AG10803 (cell line): ENCODE measurements around the gene UTP4.

Experiments used
- DNase-seq: peaks from one replicate; pipeline ENCODE4 v3.0.0; 2010; ENCODE audit warnings: low read depth
- H3K4me3 ChIP-seq: 2 replicates; pipeline ENCODE4 v1.5.1; 2011; ENCODE audit warnings: mild to moderate bottlenecking, low read length, control low read depth
- CTCF ChIP-seq: conservative IDR thresholded peaks from 2 replicates; pipeline ENCODE4 v1.5.1; 2011; ENCODE audit warnings: mild to moderate bottlenecking, low read length, control low read depth, inconsistent platforms

The UTP4 gene

GRCh38 chr16:69166221-69166833 lies 33.9 kb downstream of the UTP4 start:
- DNase-seq, result no peak
- no peak overlapping the region for H3K4me3 ChIP-seq
- TF ChIP-seq CTCF, result no peak

GRCh38 chr16:69166946-69167930 lies 34.8 kb downstream of the UTP4 start:
- no peak for TF ChIP-seq CTCF
- DNase-seq, result no peak
- no peak overlapping the region for H3K4me3 ChIP-seq

DNA sequence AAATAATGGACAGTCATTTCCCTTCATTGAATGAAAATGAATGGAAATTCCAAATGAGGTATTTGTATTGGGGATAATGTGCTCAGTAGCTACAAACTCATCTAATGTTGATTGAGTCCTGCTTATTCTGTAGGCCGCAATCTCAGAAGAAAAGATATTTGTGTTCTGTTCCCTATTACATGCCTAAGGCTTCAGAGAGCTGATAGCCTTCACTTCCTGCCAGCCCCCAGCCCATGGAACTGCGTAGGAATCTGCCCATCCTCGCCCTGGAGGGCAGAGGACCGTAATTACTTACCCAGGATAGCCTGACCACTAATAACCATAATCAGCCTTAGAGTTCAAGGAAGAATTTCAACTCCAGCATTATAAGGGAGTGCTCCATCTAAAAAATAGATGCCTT lies 36.6 kb downstream of the UTP4 start:
- TF ChIP-seq CTCF, result no peak
- DNase-seq, result no peak
- no peak overlapping the region for H3K4me3 ChIP-seq

DNA sequence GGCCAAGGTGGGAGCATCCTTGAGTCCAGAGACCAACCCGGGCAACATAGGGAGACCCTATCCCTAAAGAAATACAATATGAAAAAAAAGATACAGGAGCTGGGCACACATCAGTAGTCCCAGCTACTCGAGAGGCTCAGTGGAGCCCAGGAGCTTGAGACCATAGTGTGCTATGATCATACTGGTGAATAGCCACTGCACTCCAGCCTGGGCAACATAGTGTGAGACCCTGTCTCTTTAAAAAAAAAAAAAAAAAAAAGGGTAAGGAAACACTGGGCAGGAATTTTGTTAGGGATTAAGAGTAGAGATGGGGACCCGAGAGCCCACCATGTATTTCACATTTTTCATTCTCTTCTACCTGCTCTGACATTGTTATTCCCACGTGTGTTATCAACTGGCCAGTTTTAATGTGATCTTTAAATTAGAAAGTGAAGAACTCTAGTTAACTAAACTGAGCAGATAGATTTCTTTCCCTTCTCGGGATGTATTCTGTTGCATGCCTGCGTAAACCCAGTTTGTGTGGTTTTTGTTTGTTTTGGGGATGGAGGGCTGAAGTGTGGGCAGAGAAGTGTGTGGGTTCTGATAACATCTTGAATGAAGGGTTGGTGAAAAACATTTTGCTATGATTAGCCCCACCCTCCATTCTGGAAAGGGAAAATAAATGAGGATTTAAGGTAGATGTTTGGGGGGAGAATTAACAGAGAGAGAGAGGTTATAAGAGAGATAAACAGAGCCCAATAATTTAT lies 37.3 kb downstream of the UTP4 start:
- no peak overlapping the region for H3K4me3 ChIP-seq
- DNase-seq, result no peak
- TF ChIP-seq CTCF, result no peak

- TF ChIP-seq CTCF, result no peak
- DNase-seq, result peak; percentile 88
Measured at GRCh38 chr16:69171325-69172084, 39.1 kb downstream of the UTP4 start.

DNA sequence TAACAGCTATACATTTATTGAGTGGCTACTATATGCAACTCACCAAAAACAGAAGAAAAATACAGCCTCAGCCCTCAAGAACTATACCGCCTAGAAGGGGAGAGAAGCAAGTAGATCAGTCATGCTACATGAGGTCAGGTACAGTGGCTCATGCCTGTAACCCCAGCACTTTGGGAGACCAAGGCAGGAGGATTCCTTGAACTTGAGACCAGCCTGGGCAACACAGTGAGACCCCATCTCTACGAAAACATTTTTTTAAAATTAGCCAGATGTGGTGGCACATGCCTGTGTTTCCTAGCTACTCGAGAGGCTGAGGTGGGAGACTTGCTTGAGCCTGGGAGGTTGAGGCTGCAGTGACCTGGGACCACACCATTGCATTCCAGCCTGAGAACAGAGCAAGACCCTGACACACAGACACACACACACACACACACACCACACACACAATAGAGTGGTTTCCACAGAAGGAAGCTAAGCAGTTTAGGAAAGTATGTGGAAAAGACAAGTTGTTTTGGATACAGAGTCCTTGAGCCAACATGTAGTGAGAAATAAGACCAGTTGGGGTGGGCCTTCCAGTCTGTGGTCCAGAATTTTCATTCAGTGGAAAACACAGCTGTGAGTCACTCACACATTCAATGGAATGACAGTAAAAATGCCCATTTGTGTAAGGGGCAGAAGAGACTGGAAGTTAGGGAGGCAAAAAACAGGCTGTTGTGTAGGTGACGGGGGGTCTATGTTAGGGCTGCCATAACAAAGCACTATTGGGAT lies 43.8 kb downstream of the UTP4 start:
- no peak overlapping the region for H3K4me3 ChIP-seq
- TF ChIP-seq CTCF, result 0 out of 2 replicates have a peak, but pooled peaks have one; percentile 4
- DNase-seq, result peak; percentile 95

More at GRCh38 chr16:69171325-69172084, 39.1 kb downstream of the UTP4 start:
- no peak overlapping the region; the same call in 1 of the 2 replicates for H3K4me3 ChIP-seq
